Measurements from ENCODE around the gene SLC1A2.

- TF ChIP-seq CTCF (IDR thresholded peaks at IDR 0.05; ENCODE audit: extremely low read depth in 1 of 2, insufficient read depth in 1 of 2, low read depth in 1 of 2, low read length in 2 of 2), result no peak
- no peak for TF ChIP-seq POLR2A (IDR thresholded peaks at IDR 0.05; ENCODE audit: low read depth, low read length)
- no peak for TF ChIP-seq POLR2AphosphoS5 (IDR thresholded peaks at IDR 0.05; ENCODE audit: insufficient read depth, low read depth, low read length)
- no peak for TF ChIP-seq JUN (IDR thresholded peaks at IDR 0.05; ENCODE audit: borderline replicate concordance, insufficient read depth, insufficient read length, low read depth)
- no peak for TF ChIP-seq EZH2 (IDR thresholded peaks at IDR 0.05; ENCODE audit: borderline replicate concordance, low read depth, low read length, severe bottlenecking)
Measured at GRCh38 chr11:35274909-35275785, 144.2 kb downstream of the SLC1A2 start.

Data from endothelial cell of umbilical vein (primary cell).